ENCODE data around the gene CEP63. TPM values are rescaled to one million over a fixed set of nuclear protein-coding genes. Genes with fewer than 3 reads are reported as not detected.

CEP63 gene
- total RNA-seq, result 26.3 and 27.2 TPM in 2 replicates
- long read RNA-seq, transcript CEP63-201 (12 exons, 2,056 nt), result major isoform, 5 of 52 reads
- long read RNA-seq, partial matches to known transcripts, result 26 of 52 reads
- long read RNA-seq, other reads (novel, unspliced or antisense), result 17 of 52 reads

DNA sequence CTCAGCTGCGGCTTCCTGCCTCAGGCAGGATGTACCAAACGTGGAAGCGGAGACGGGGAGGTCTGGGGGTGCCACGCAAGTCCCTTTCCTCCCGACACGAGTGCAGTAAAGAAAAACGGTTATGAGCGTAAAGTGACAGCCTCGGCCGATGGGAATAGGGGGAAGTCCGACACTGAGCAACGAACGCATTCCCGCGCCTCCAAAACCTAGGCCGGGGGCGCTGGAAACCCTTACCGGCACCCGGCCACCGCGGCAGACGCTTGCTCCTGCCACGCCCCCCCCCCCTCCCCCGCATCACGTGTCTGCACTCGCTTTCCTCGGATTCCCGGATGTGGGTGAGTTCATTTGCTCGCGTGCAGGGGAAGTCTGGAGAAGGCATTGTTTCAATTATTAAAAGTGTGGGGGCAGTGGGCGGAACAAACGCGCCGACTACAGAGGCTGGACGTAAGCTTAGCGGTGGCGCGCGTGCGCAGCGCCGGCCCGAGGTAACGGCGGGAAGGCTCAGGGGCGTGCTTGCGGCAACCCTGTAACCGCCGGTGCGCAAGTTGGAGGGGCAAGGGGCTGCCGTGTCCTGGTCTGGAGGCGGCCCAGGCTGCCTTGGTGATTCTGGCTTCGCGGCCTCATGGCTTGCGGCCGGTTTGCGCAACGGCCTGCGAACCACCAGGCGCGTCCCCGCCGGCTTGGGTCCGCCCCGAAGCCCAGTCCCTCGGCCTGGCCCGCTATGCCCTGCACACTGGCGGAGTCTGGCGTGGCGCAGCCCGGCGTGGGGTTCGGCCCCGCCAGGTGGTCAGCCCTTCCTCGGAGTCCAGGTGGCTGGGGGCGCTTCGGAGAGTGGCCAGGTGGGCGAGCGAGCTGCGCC, at the start of gene CEP63, which contains the start of gene ANAPC13:
Gene CEP63 (plus strand): TSS at position 340 of the 859 bp plus-strand sequence. CDS start 9,264 bp downstream, outside the sequence.
Gene ANAPC13 (minus strand): TSS at position 268 of the 859 bp plus-strand sequence. CDS start 3,081 bp downstream, outside the sequence.
- H3K36me3 Mint-ChIP-seq (ENCODE audit: unreplicated experiment), result peaks cover 18% of the 10 kb centered on the region
- peak within 1 kb of the TSS; percentile 97 for H3K27ac Mint-ChIP-seq (ENCODE audit: unreplicated experiment)
- TF ChIP-seq, protein P1, sequence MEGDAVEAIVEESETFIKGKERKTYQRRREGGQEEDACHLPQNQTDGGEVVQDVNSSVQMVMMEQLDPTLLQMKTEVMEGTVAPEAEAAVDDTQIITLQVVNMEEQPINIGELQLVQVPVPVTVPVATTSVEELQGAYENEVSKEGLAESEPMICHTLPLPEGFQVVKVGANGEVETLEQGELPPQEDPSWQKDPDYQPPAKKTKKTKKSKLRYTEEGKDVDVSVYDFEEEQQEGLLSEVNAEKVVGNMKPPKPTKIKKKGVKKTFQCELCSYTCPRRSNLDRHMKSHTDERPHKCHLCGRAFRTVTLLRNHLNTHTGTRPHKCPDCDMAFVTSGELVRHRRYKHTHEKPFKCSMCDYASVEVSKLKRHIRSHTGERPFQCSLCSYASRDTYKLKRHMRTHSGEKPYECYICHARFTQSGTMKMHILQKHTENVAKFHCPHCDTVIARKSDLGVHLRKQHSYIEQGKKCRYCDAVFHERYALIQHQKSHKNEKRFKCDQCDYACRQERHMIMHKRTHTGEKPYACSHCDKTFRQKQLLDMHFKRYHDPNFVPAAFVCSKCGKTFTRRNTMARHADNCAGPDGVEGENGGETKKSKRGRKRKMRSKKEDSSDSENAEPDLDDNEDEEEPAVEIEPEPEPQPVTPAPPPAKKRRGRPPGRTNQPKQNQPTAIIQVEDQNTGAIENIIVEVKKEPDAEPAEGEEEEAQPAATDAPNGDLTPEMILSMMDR (IDR thresholded peaks at IDR 0.05), result no peak
- peak within 1 kb of the TSS; percentile 91 for H3K4me3 Mint-ChIP-seq (ENCODE audit: unreplicated experiment)
- peaks cover 44% of the 10 kb centered on the region for H3K4me1 Mint-ChIP-seq (ENCODE audit: unreplicated experiment)
- peaks cover 3% of the 10 kb centered on the region for H3K9me3 Mint-ChIP-seq (ENCODE audit: unreplicated experiment)
- peak; percentile 97 for DNase-seq (ENCODE audit: extremely low spot score, unreplicated experiment)
- no peaks in the 10 kb centered on the region for H3K27me3 Mint-ChIP-seq (ENCODE audit: unreplicated experiment)

DNA sequence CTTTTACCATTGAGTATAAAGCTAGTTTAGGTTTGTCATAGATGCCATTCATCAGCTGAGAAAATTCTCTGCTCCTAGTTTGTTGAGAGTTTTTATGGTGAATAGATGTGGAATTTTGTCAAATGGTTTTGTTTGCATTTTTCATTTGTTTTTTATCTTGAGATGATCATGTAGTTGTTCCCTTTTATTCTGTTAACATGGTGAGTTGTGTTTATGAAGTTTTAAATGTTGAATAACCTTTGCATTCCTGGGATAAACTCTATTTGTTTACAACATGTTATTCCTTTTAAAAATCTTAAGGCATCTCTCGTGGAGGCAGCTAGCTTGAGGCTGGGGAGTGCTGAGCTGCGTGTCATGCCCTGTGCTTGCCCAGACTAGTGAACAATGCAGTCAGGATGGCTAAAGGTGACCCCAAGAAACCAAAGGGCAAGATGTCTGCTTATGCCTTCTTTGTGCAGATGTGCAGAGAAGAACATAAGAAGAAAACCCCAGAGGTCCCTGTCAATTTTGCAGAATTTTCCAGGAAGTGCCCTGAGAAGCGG, 48.6 kb upstream of the CEP63 start:
- Mint-ChIP-seq H3K4me1 (ENCODE audit: unreplicated experiment) (peaks cover 14% of the 10 kb centered on the region), H3K27ac (ENCODE audit: unreplicated experiment) (peak overlapping the region; percentile 48), H3K9me3 (ENCODE audit: unreplicated experiment) (peaks cover 6% of the 10 kb centered on the region), H3K4me3 (ENCODE audit: unreplicated experiment) (no peak overlapping the region), H3K27me3 (ENCODE audit: unreplicated experiment) (no peaks in the 10 kb centered on the region), H3K36me3 (ENCODE audit: unreplicated experiment) (no peaks in the 10 kb centered on the region)
- no peak for DNase-seq (ENCODE audit: extremely low spot score, unreplicated experiment)
- TF ChIP-seq, protein P1 (IDR thresholded peaks at IDR 0.05), result no peak

DNA sequence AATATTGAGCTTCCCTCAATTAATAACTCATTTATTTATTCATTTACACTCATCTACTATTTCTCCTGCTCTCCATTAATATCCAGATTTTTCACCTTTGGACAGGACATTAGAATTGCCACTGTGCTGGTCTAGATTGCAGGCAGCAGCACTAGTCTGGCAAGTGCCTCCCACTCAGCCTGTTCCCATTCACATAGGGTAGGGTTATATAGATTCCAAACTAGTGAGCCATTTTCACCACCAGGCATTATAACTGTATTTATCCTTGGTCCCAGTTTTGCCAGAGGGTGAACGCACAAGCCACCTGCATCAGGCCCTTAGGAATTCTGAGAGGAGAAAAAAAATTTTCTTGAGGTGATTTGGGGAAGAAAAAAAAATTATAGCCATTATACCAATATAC, 44.5 kb upstream of the CEP63 start:
- TF ChIP-seq, protein P1 (IDR thresholded peaks at IDR 0.05), result no peak
- no peaks in the 10 kb centered on the region for H3K27me3 Mint-ChIP-seq (ENCODE audit: unreplicated experiment)
- H3K4me1 Mint-ChIP-seq (ENCODE audit: unreplicated experiment), result peaks cover 31% of the 10 kb centered on the region
- H3K36me3 Mint-ChIP-seq (ENCODE audit: unreplicated experiment), result peaks cover 2% of the 10 kb centered on the region
- H3K27ac Mint-ChIP-seq (ENCODE audit: unreplicated experiment), result no peak overlapping the region
- H3K4me3 Mint-ChIP-seq (ENCODE audit: unreplicated experiment), result no peak overlapping the region
- peaks cover 11% of the 10 kb centered on the region for H3K9me3 Mint-ChIP-seq (ENCODE audit: unreplicated experiment)
- no peak for DNase-seq (ENCODE audit: extremely low spot score, unreplicated experiment)

DNA sequence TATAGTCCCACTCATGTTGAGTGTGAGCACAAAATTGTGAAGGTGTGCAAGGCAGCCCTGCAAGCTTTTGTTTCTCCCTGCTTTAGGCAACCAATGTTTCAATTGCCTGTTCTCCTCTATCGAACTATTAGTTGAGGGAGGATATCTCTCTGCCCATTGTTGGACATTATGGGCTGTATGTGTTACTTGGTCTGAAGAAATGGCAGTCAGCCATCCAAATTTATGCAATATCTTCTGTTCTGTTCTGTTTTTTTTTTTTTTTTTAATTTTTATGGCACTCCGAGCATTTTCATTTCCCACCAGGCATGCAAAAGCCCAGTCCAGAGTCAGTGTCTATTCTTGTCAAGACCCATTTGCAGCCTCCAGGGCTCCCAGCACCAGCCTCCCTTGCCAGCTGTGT, 44.0 kb upstream of the CEP63 start:
- DNase-seq (ENCODE audit: extremely low spot score, unreplicated experiment), result no peak
- no peaks in the 10 kb centered on the region for H3K27me3 Mint-ChIP-seq (ENCODE audit: unreplicated experiment)
- peaks cover 11% of the 10 kb centered on the region for H3K9me3 Mint-ChIP-seq (ENCODE audit: unreplicated experiment)
- H3K27ac Mint-ChIP-seq (ENCODE audit: unreplicated experiment), result no peak overlapping the region
- H3K4me3 Mint-ChIP-seq (ENCODE audit: unreplicated experiment), result no peak overlapping the region
- TF ChIP-seq, protein P1 (IDR thresholded peaks at IDR 0.05), result no peak
- H3K36me3 Mint-ChIP-seq (ENCODE audit: unreplicated experiment), result peaks cover 2% of the 10 kb centered on the region
- H3K4me1 Mint-ChIP-seq (ENCODE audit: unreplicated experiment), result peaks cover 34% of the 10 kb centered on the region

DNA sequence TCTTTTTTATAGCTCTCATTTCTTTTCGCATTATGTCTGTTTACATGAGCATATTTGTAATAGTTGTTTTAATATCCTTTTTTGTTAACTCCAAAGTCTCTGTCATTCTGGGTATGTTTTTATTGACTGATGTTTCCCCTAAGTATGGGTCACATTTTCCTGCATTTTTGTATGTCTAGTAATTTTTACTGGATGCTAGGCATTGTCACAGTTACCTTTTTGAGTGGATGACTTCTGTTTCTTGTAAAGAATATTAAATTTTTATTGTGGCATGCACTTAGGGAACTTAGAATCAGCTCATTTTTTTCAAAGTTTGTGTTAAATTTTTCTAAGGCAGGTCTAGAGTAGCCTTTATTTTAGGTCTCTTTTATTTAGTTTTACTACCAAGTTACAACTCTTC, 40.8 kb upstream of the CEP63 start:
- TF ChIP-seq, protein P1 (IDR thresholded peaks at IDR 0.05), result no peak
- no peaks in the 10 kb centered on the region for H3K27me3 Mint-ChIP-seq (ENCODE audit: unreplicated experiment)

More for the DNA sequence above, 40.8 kb upstream of the CEP63 start:
- Mint-ChIP-seq H3K36me3 (ENCODE audit: unreplicated experiment) (peaks cover 2% of the 10 kb centered on the region), H3K27ac (ENCODE audit: unreplicated experiment) (peak overlapping the region; percentile 48), H3K9me3 (ENCODE audit: unreplicated experiment) (peaks cover 11% of the 10 kb centered on the region), H3K4me1 (ENCODE audit: unreplicated experiment) (peaks cover 49% of the 10 kb centered on the region), H3K4me3 (ENCODE audit: unreplicated experiment) (no peak overlapping the region)
- DNase-seq (ENCODE audit: extremely low spot score, unreplicated experiment), result no peak

Measured in osteocyte (in vitro differentiated cells).